SK-N-MC (cell line): Measurements from ENCODE around the gene PHF5A.

Source experiments
- EZH2 ChIP-seq: fragments of 200-600 bp; sonication (generic); IDR thresholded peaks from one replicate; pipeline ENCODE4 v1.6.1; 2017; ENCODE audit warnings: antibody characterized with exemption
- POLR2AphosphoS5 ChIP-seq: IDR thresholded peaks from 2 replicates; pipeline ENCODE4 v1.6.1; 2012; ENCODE audit warnings: mild to moderate bottlenecking, low read depth, low read length, borderline replicate concordance

DNA sequence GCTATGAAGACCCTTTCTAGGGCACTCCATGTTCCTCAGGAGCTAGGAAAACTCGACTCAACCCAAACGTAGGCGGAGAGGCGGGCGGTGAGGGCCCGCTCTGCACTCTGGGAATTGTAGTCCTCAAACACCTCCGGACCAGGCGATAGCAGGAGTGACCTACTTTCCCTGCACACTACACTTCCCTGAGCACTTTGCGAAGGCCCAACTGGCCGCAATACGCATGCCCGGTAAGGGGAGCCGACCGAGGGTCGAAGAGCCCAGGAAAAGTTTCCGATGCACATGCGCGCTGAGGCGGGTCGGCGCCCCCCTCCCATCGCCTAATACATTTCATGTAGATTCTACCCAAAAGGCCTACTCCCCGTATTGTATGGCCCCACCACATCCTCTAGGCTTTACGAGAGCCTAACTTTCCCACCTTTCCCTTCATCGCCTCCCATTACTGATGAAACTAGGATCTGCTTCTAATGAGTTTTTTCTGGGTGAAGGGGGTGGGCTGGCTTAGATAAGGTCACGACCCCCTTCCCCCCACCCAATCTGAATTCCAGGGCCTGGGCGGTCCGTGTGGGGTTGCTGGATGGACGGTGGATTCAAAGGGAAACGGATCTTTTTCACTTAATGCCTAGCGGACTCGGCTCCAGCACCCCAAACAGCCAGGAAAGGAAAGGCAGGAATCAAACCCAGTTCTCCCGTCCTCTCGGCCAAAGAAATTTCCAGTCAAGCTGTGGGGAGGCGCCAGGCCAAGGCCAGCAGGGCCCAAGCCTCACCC, 23.9 kb downstream of the PHF5A start:
- TF ChIP-seq EZH2 (no peak), POLR2AphosphoS5 (0 out of 2 replicates have a peak, but pooled peaks have one; percentile 7)
